HAP-1 (cell line): ENCODE results near the gene PLEKHN1.
A peak's percentile ranks its signal among the peaks of the same experiment; 100 is the strongest.
"Not testable (repeated sequence)": the region's sequence is repeated elsewhere in the genome, so short reads cannot be mapped to it uniquely, and the experiment has no call there.

Experiments used
- DNase-seq, 2 experiments: peaks; one replicate each; pipeline ENCODE4 v3.0.0-alpha.2; 2016 to 2020; ENCODE audit warnings: low spot score in 2 of 2
- H3K27me3 ChIP-seq: fragments of 250-450 bp; sonication (Bioruptor Pico); 2 replicates; pipeline ENCODE4 v1.5.1; 2020; ENCODE audit warnings: low read depth, mild to moderate bottlenecking, moderate library complexity
- H3K36me3 ChIP-seq: fragments of 250-450 bp; sonication (Bioruptor Pico); replicated peaks from 2 replicates; pipeline ENCODE4 v1.5.1; 2020; ENCODE audit warnings: mild to moderate bottlenecking
- H3K4me1 ChIP-seq: fragments of 250-450 bp; sonication (Bioruptor Pico); 2 replicates; pipeline ENCODE4 v1.5.1; 2020; ENCODE audit warnings: mild to moderate bottlenecking
- H3K4me3 ChIP-seq: fragments of 250-450 bp; sonication (Bioruptor Pico); 2 replicates; pipeline ENCODE4 v1.5.1; 2020; ENCODE audit warnings: mild to moderate bottlenecking, moderate library complexity
- H3K9me3 ChIP-seq: fragments of 250-450 bp; sonication (Bioruptor Pico); 2 replicates; pipeline ENCODE4 v1.5.1; 2020; ENCODE audit warnings: mild to moderate bottlenecking, moderate library complexity
- in situ Hi-C: fragments of 300-500 bp; cut with MboI; formaldehyde crosslinking; loops from 3 replicates; pipeline ENCODE4 v1.14.3; 2020; ENCODE audit warnings: low sequenced_read_pairs, inconsistent platforms, mixed read lengths

The PLEKHN1 gene

GRCh38 chr1:975365-975764 is 9.1 kb downstream of the PLEKHN1 start:
- no peaks in the 10 kb centered on the region for H3K27me3 ChIP-seq
- no peaks in the 10 kb centered on the region for H3K9me3 ChIP-seq
- no peak overlapping the region for H3K4me3 ChIP-seq
- no peaks in the 10 kb centered on the region for H3K4me1 ChIP-seq
- no peaks in the 10 kb centered on the region for H3K36me3 ChIP-seq
- in situ Hi-C loops: no loop called here
- no peak for DNase-seq

- DNase-seq: peak; percentile 66 to 82
- Histone ChIP-seq H3K4me1 (no peaks in the 10 kb centered on the region), H3K36me3 (no peaks in the 10 kb centered on the region), H3K27me3 (0 out of 2 replicates have a peak, but pooled peaks cover 3% of the 10 kb centered on the region), H3K9me3 (no peaks in the 10 kb centered on the region), H3K4me3 (peak overlapping the region; percentile 28)
- in situ Hi-C loops: no loop called here
Observed at GRCh38 chr1:975896-976683, 9.8 kb downstream of the PLEKHN1 start.

- H3K4me1 ChIP-seq, H3K4me3 ChIP-seq, H3K36me3 ChIP-seq, in situ Hi-C loops, H3K27me3 ChIP-seq, H3K9me3 ChIP-seq: not testable (repeated sequence)
- DNase-seq: peak in 1 of 2 experiments; percentile 60
Observed at GRCh38 chr1:976791-977190, 10.5 kb downstream of the PLEKHN1 start.

GRCh38 chr1:978069-978834 is 12.0 kb downstream of the PLEKHN1 start:
- Histone ChIP-seq H3K4me1 (no peaks in the 10 kb centered on the region), H3K36me3 (no peaks in the 10 kb centered on the region), H3K27me3 (peaks cover 14% of the 10 kb centered on the region), H3K9me3 (no peaks in the 10 kb centered on the region), H3K4me3 (no peak overlapping the region)
- in situ Hi-C loops: no loop called here
- DNase-seq: no peak

- in situ Hi-C loops: no loop called here
- no peaks in the 10 kb centered on the region for H3K4me1 ChIP-seq
- no peak for DNase-seq
- no peaks in the 10 kb centered on the region for H3K9me3 ChIP-seq
- no peaks in the 10 kb centered on the region for H3K36me3 ChIP-seq
- H3K4me3 ChIP-seq: no peak overlapping the region
- peaks cover 14% of the 10 kb centered on the region for H3K27me3 ChIP-seq
Observed at GRCh38 chr1:978835-979743, 12.8 kb downstream of the PLEKHN1 start.

- in situ Hi-C loops: no loop called here
- Histone ChIP-seq H3K36me3 (no peaks in the 10 kb centered on the region), H3K4me1 (no peaks in the 10 kb centered on the region), H3K9me3 (no peaks in the 10 kb centered on the region), H3K4me3 (no peak overlapping the region), H3K27me3 (peaks cover 15% of the 10 kb centered on the region)
- DNase-seq: no peak
Observed at GRCh38 chr1:979744-980072, 13.4 kb downstream of the PLEKHN1 start.

- Histone ChIP-seq H3K27me3 (peaks cover 19% of the 10 kb centered on the region), H3K4me1 (no peaks in the 10 kb centered on the region), H3K4me3 (no peak overlapping the region), H3K9me3 (no peaks in the 10 kb centered on the region), H3K36me3 (no peaks in the 10 kb centered on the region)
- in situ Hi-C loops: no loop called here
- DNase-seq: no peak
Observed at GRCh38 chr1:980137-980571, 13.9 kb downstream of the PLEKHN1 start.

GRCh38 chr1:980602-981395 is 14.5 kb downstream of the PLEKHN1 start:
- in situ Hi-C loops: no loop called here
- no peaks in the 10 kb centered on the region for H3K4me1 ChIP-seq
- no peak overlapping the region for H3K4me3 ChIP-seq
- H3K27me3 ChIP-seq: peaks cover 23% of the 10 kb centered on the region
- no peak for DNase-seq
- H3K36me3 ChIP-seq: no peaks in the 10 kb centered on the region
- H3K9me3 ChIP-seq: no peaks in the 10 kb centered on the region

- no peak overlapping the region for H3K4me3 ChIP-seq
- H3K4me1 ChIP-seq: no peaks in the 10 kb centered on the region
- in situ Hi-C loops: no loop called here
- no peaks in the 10 kb centered on the region for H3K9me3 ChIP-seq
- H3K27me3 ChIP-seq: peaks cover 23% of the 10 kb centered on the region
- no peaks in the 10 kb centered on the region for H3K36me3 ChIP-seq
- DNase-seq: no peak
Observed at GRCh38 chr1:981491-981954, 15.2 kb downstream of the PLEKHN1 start.

GRCh38 chr1:981955-982558 is 15.8 kb downstream of the PLEKHN1 start, which contains the start of gene PERM1:
TSS of gene PERM1 (minus strand) at chr1:982093. CDS start at chr1:981029, 1,064 bp downstream.
- H3K36me3 ChIP-seq: no peaks in the 10 kb centered on the region
- in situ Hi-C loops: no loop called here
- H3K4me3 ChIP-seq: no peak within 1 kb of the TSS
- H3K27me3 ChIP-seq: peaks cover 23% of the 10 kb centered on the region
- no peaks in the 10 kb centered on the region for H3K9me3 ChIP-seq
- no peak for DNase-seq
- no peaks in the 10 kb centered on the region for H3K4me1 ChIP-seq

- Histone ChIP-seq H3K9me3 (no peaks in the 10 kb centered on the region), H3K27me3 (peaks cover 23% of the 10 kb centered on the region), H3K4me3 (no peak overlapping the region), H3K36me3 (no peaks in the 10 kb centered on the region), H3K4me1 (no peaks in the 10 kb centered on the region)
- in situ Hi-C loops: no loop called here
- DNase-seq: no peak
Observed at GRCh38 chr1:982765-983436, 16.6 kb downstream of the PLEKHN1 start.

- H3K4me3 ChIP-seq: no peak overlapping the region
- no peaks in the 10 kb centered on the region for H3K4me1 ChIP-seq
- in situ Hi-C loops: no loop called here
- no peaks in the 10 kb centered on the region; the same call in 1 of the 2 replicates for H3K9me3 ChIP-seq
- no peaks in the 10 kb centered on the region for H3K36me3 ChIP-seq
- H3K27me3 ChIP-seq: peaks cover 25% of the 10 kb centered on the region
- DNase-seq: peak in 1 of 2 experiments; percentile 74
Observed at GRCh38 chr1:983798-984475, 17.7 kb downstream of the PLEKHN1 start.
